A549 (cell line): ENCODE results near the gene NDUFB7. TPM values are rescaled to one million over a fixed set of nuclear protein-coding genes. Genes with fewer than 3 reads are reported as not detected.

Source experiments
- ATAC-seq, 2 experiments: fragments of 200-7000 bp in 1 of 2; fragments of >200 bp in 1 of 2; cut with Nextera tagmentation in 1 of 2; cut with Tn5 transposase in 1 of 2; 3 replicates each; pipeline versions ENCODE4 v1.8.0 to v1.9.1; 2018 to 2020; ENCODE audit warnings: mild to moderate bottlenecking in 1 of 2, moderate library complexity in 1 of 2
- CTCF ChIA-PET: fragments of 300-600 bp; sonication (Branson Sonifier 250); formaldehyde crosslinking; extraction: SDS; loops from one replicate; lab custom pipeline; 2021; ENCODE audit warnings: antibody characterized with exemption, inconsistent platforms; lab: Yijun Ruan, JAX
- POLR2A ChIA-PET: fragments of 350-600 bp; formaldehyde crosslinking; extraction: SDS; loops from one replicate; lab custom pipeline; 2021; ENCODE audit warnings: antibody characterized with exemption, inconsistent platforms; lab: Yijun Ruan, JAX
- DNase-seq, 2 experiments: peaks; one replicate each; pipeline versions ENCODE4 v3.0.0 to v3.0.0-alpha.2; 2011 to 2016; ENCODE audit warnings: low read depth in 1 of 2, low spot score in 1 of 2
- FAIRE-seq: peaks from 2 replicates; lab custom pipeline; 2011; peaks lifted over from hg19 to GRCh38; lab: Jason Lieb, UNC
- H3K27ac ChIP-seq, 2 experiments: fragments of >200 bp; sonication (Bioruptor Twin); formaldehyde crosslinking; 3 replicates each; pipeline ENCODE4 v1.5.1; 2016 to 2017
- H3K4me1 ChIP-seq: fragments of >200 bp; sonication (Bioruptor Twin); formaldehyde crosslinking; 3 replicates; pipeline ENCODE4 v1.6.1; 2016
- H3K4me2 ChIP-seq: fragments of >200 bp; sonication (Bioruptor Twin); formaldehyde crosslinking; 3 replicates; pipeline ENCODE4 v1.6.1; 2016
- H3K4me3 ChIP-seq: fragments of >200 bp; sonication (Bioruptor Twin); formaldehyde crosslinking; 3 replicates; pipeline ENCODE4 v1.5.1; 2016
- H3K9me3 ChIP-seq: fragments of >200 bp; sonication (Bioruptor Twin); formaldehyde crosslinking; 3 replicates; pipeline ENCODE4 v1.6.1; 2016
- CBX2 ChIP-seq: fragments of 200-600 bp; sonication (generic); IDR thresholded peaks from 2 replicates; pipeline ENCODE4 v1.6.1; 2016; ENCODE audit warnings: low read depth, mild to moderate bottlenecking, borderline replicate concordance
- CEBPB ChIP-seq, 2 experiments: fragments of >200 bp in 1 of 2; sonication (Bioruptor Twin) in 1 of 2; formaldehyde crosslinking in 1 of 2; IDR thresholded peaks; 2 replicates each; pipeline ENCODE4 v1.6.1; 2012 to 2016
- CTCF ChIP-seq: fragments of >200 bp; sonication (Bioruptor Twin); formaldehyde crosslinking; IDR thresholded peaks from 3 replicates; pipeline ENCODE4 v1.5.1; 2016
- E2F6 ChIP-seq: IDR thresholded peaks from 2 replicates; pipeline ENCODE4 v1.6.1; 2012; ENCODE audit warnings: low read depth, borderline replicate concordance
- EHF ChIP-seq: fragments of 250-450 bp; sonication (Bioruptor Pico); IDR thresholded peaks from 2 replicates; pipeline ENCODE4 v1.5.0; 2020; ENCODE audit warnings: mild to moderate bottlenecking
- EP300 ChIP-seq, 2 experiments: fragments of >200 bp; sonication (Bioruptor Twin); formaldehyde crosslinking; IDR thresholded peaks; 2 replicates in 1 of 2; 3 replicates in 1 of 2; pipeline ENCODE4 v1.6.1; 2016 to 2017
- ESRRA ChIP-seq: fragments of 150-350 bp; IDR thresholded peaks from 2 replicates; pipeline ENCODE4 v1.6.1; 2014; ENCODE audit warnings: mild to moderate bottlenecking, low read length, borderline replicate concordance
- FOSL2 ChIP-seq, 2 experiments: fragments of 450-650 bp in 1 of 2; fragments of >200 bp in 1 of 2; sonication (Bioruptor Twin) in 1 of 2; formaldehyde crosslinking; IDR thresholded peaks; 2 replicates each; pipeline versions ENCODE4 v1.5.0 to v1.6.1; 2016 to 2020; ENCODE audit warnings: mild to moderate bottlenecking in 1 of 2, moderate library complexity in 1 of 2
- GATA3 ChIP-seq: IDR thresholded peaks from 2 replicates; pipeline ENCODE4 v1.6.1; 2012; ENCODE audit warnings: borderline replicate concordance
- HEYL ChIP-seq: fragments of 250-450 bp; sonication (Bioruptor Pico); IDR thresholded peaks from 2 replicates; pipeline ENCODE4 v1.8.0; 2021; ENCODE audit warnings: mild to moderate bottlenecking, moderate library complexity
- HOXA7 ChIP-seq: fragments of 250-450 bp; sonication (Bioruptor Pico); IDR thresholded peaks from 2 replicates; pipeline ENCODE4 v1.5.0; 2020; ENCODE audit warnings: mild to moderate bottlenecking, moderate library complexity
- HOXB13 ChIP-seq: fragments of 250-450 bp; sonication (Bioruptor Pico); IDR thresholded peaks from 2 replicates; pipeline ENCODE4 v1.5.0; 2020; ENCODE audit warnings: low read depth, mild to moderate bottlenecking, moderate library complexity
- JUNB ChIP-seq: fragments of >200 bp; sonication (Bioruptor Twin); formaldehyde crosslinking; IDR thresholded peaks from 2 replicates; pipeline ENCODE4 v1.6.1; 2016
- KDM5A ChIP-seq: fragments of 200-600 bp; sonication (generic); IDR thresholded peaks from 2 replicates; pipeline ENCODE4 v1.6.1; 2016; ENCODE audit warnings: antibody characterized with exemption, mild to moderate bottlenecking
- MAZ ChIP-seq: fragments of 150-350 bp; IDR thresholded peaks from 2 replicates; pipeline ENCODE4 v1.6.1; 2014; ENCODE audit warnings: antibody characterized with exemption, low read depth, low read length, borderline replicate concordance
- PBX3 ChIP-seq: IDR thresholded peaks from 2 replicates; pipeline ENCODE4 v1.6.1; 2012
- PHF8 ChIP-seq: fragments of 200-600 bp; sonication (generic); IDR thresholded peaks from 2 replicates; pipeline ENCODE4 v1.6.1; 2016; ENCODE audit warnings: low read depth, mild to moderate bottlenecking, antibody characterized with exemption, moderate library complexity, borderline replicate concordance
- POLR2AphosphoS2 ChIP-seq: conservative IDR thresholded peaks from 2 replicates; pipeline ENCODE4 v1.6.1; 2012; ENCODE audit warnings: low read length, improper control_type of control experiment, inconsistent platforms
- REST ChIP-seq: fragments of 200-600 bp; sonication (generic); IDR thresholded peaks from 2 replicates; pipeline ENCODE4 v1.6.1; 2016; ENCODE audit warnings: antibody characterized with exemption, mild to moderate bottlenecking, moderate library complexity
- RFX5 ChIP-seq: fragments of 450-650 bp; IDR thresholded peaks from 2 replicates; pipeline ENCODE4 v1.7.1; 2014; ENCODE audit warnings: antibody characterized with exemption, mild to moderate bottlenecking, moderate library complexity
- RNF2 ChIP-seq: fragments of 200-600 bp; sonication (generic); IDR thresholded peaks from 2 replicates; pipeline ENCODE4 v1.6.1; 2016; ENCODE audit warnings: low read depth, mild to moderate bottlenecking, antibody characterized with exemption, moderate library complexity, borderline replicate concordance
- SMC3 ChIP-seq: fragments of >200 bp; sonication (Bioruptor Twin); formaldehyde crosslinking; IDR thresholded peaks from 3 replicates; pipeline ENCODE4 v1.6.1; 2018; ENCODE audit warnings: inconsistent platforms
- TFCP2L1 ChIP-seq: fragments of 250-450 bp; sonication (Bioruptor Pico); IDR thresholded peaks from 2 replicates; pipeline ENCODE4 v1.5.0; 2021; ENCODE audit warnings: mild to moderate bottlenecking
- TP53 ChIP-seq: fragments of 250-450 bp; sonication (Bioruptor Pico); IDR thresholded peaks from 2 replicates; pipeline ENCODE4 v1.5.0; 2021; ENCODE audit warnings: mild to moderate bottlenecking, moderate library complexity
- ZC3H11A ChIP-seq: fragments of 450-650 bp; IDR thresholded peaks from 2 replicates; pipeline ENCODE4 v1.6.1; 2014; ENCODE audit warnings: antibody characterized with exemption, mild to moderate bottlenecking
- ZFP36 ChIP-seq: fragments of 450-650 bp; IDR thresholded peaks from 2 replicates; pipeline ENCODE4 v1.6.1; 2014; ENCODE audit warnings: borderline replicate concordance; ENCODE audit not compliant: partially characterized antibody
- WGBS: methylation state at CpG from one replicate; pipeline ENCODE4 v1.1.6; 2017; ENCODE audit errors: missing lambda C conversion rate; 5-methylcytosine and 5-hydroxymethylcytosine counted together
- polyA plus RNA-seq, 4 experiments: library from polyadenylated mRNA; depleted of rRNA in 3 of 4; stranded (reverse); fragments of >200 nt; fragmentation: RNase III in 1 of 4; extraction: RNeasy Plus Mini Kit Qiagen cat#74134 plus additional on column Dnase treatment in 1 of 4; gene quantifications; 2 replicates in 3 of 4; 3 replicates in 1 of 4; pipeline ENCODE4 v1.2.3, GENCODE V29; 2011 to 2017

Gene NDUFB7
- polyA plus RNA-seq, 2 of the 4 experiments (the other 2 are of a cell fraction) = 82.3 to 158 TPM

GRCh38 chr19:14540741-14541525 is 30.9 kb downstream of the NDUFB7 start:
- FAIRE-seq (no peak), DNase-seq (no peak), ATAC-seq (no peak)
- POLR2A ChIA-PET = no interaction called here
- CTCF ChIA-PET = no interaction called here
- Histone ChIP-seq H3K4me1 (peaks cover 8% of the 10 kb centered on the region; the same call in 2 of the 3 replicates), H3K27ac (no peak overlapping the region), H3K9me3 (no peaks in the 10 kb centered on the region), H3K4me3 (no peak overlapping the region), H3K4me2 (no peak overlapping the region)
- 92% methylated on average over 19 of the region's 19 CpGs for WGBS
- no peak for TF ChIP-seq HOXB13 (CRISPR knock-in tag)
- TF ChIP-seq TP53 = no peak
- TF ChIP-seq HEYL (CRISPR knock-in tag) = no peak
- no peak for TF ChIP-seq CTCF
- TF ChIP-seq MAZ = no peak
- TF ChIP-seq ZC3H11A = no peak
- TF ChIP-seq PHF8 = no peak
- no peak for TF ChIP-seq REST
- no peak for TF ChIP-seq CBX2
- no peak for TF ChIP-seq RNF2
- no peak for TF ChIP-seq EHF
- TF ChIP-seq HOXA7 (CRISPR knock-in tag) = no peak
- no peak for TF ChIP-seq TFCP2L1 (CRISPR knock-in tag)
- no peak for TF ChIP-seq SMC3
- TF ChIP-seq POLR2AphosphoS2 = no peak
- TF ChIP-seq ZFP36 = no peak
- no peak for TF ChIP-seq E2F6

GRCh38 chr19:14536926-14537692 is 34.8 kb downstream of the NDUFB7 start:
- ChIA-PET CTCF (interaction anchor here (0.8 to 1.2 kb wide), 3 partner anchors 10 to 31 kb away, joined by 3 to 6 read pairs (median 5); no protein-coding TSS in a partner anchor), POLR2A (interaction anchor here (2.0 kb wide), 1 partner anchor 19 kb away, joined by 11 read pairs; the partner anchor contains the start of gene DNAJB1)
- ATAC-seq = peak; percentile 88 to 90
- no peak overlapping the region for H3K4me3 ChIP-seq
- H3K4me1 ChIP-seq = peaks cover 12% of the 10 kb centered on the region; the same call in 2 of the 3 replicates
- H3K9me3 ChIP-seq = no peaks in the 10 kb centered on the region
- WGBS = 63% methylated on average over 7 of the region's 24 CpGs
- H3K4me2 ChIP-seq = peak overlapping the region; percentile 45
- no peak for FAIRE-seq
- peak overlapping the region in 1 of 2 experiments; percentile 66; a peak in 3 of 6 replicates for H3K27ac ChIP-seq
- DNase-seq = peak; percentile 51 to 90
- no peak for TF ChIP-seq RFX5
- TF ChIP-seq FOSL2 (IDR thresholded peaks at IDR 0.05) = no peak
- no peak for TF ChIP-seq FOSL2 (CRISPR knock-in tag; IDR thresholded peaks at IDR 0.05)
- no peak for TF ChIP-seq PBX3
- TF ChIP-seq CTCF = no peak
- TF ChIP-seq ESRRA = no peak
- no peak for TF ChIP-seq GATA3
- no peak for TF ChIP-seq PHF8
- no peak for TF ChIP-seq CEBPB (IDR thresholded peaks at IDR 0.05)
- no peak for TF ChIP-seq KDM5A
- TF ChIP-seq EP300 (IDR thresholded peaks at IDR 0.05) = no peak
- TF ChIP-seq JUNB = no peak
